ENCODE measurements around the gene TANC2.

DNA sequence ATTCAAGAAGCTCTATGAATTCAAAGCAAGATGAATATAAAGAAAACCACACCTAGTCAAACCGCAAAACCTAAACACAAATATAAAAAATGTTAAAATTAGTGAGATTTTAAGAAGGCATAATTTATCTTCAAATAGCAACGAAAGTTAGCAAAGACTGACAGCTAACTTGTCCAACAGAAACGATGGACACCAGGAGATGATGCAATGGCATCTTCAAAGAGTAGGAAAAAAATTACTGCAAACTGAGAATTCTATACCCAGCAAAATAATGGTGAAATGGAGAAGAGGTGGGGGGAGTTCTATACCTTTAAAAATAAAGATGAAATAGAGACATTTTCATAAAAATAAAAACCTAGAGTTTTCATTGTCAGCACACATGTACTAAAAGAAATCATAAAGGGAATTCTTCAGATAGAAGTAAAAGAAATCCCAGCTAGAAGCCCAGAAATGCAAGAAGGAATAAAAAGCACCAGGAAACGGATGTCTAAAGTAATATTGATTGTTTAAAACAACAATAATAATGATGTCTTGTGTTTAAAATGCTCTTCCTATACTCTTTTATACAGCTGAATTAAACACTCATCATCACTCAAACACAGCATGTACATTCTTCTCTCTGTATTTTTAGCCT, 24.6 kb upstream of the TANC2 start:
- TF ChIP-seq SP4 (IDR thresholded peaks at IDR 0.05; ENCODE audit: low read length) (no peak), CTCF (IDR thresholded peaks at IDR 0.05; ENCODE audit: control extremely low read depth in 1 of 3, insufficient read depth in 1 of 3, low read depth in 1 of 3, low read length in 3 of 3) (no peak), FOSL1 (IDR thresholded peaks at IDR 0.05; ENCODE audit: insufficient read depth, low read depth, low read length) (no peak)
- TF ChIP-seq, protein P1, sequence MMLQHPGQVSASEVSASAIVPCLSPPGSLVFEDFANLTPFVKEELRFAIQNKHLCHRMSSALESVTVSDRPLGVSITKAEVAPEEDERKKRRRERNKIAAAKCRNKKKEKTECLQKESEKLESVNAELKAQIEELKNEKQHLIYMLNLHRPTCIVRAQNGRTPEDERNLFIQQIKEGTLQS (IDR thresholded peaks at IDR 0.05; ENCODE audit: insufficient read depth, low read depth, low read length), result no peak

Data from H1 (cell line).